Measurements from ENCODE around the gene LMBR1.
"Not testable (repeated sequence)": the region's sequence is repeated elsewhere in the genome, so short reads cannot be mapped to it uniquely, and the experiment has no call there.

The LMBR1 gene

DNA sequence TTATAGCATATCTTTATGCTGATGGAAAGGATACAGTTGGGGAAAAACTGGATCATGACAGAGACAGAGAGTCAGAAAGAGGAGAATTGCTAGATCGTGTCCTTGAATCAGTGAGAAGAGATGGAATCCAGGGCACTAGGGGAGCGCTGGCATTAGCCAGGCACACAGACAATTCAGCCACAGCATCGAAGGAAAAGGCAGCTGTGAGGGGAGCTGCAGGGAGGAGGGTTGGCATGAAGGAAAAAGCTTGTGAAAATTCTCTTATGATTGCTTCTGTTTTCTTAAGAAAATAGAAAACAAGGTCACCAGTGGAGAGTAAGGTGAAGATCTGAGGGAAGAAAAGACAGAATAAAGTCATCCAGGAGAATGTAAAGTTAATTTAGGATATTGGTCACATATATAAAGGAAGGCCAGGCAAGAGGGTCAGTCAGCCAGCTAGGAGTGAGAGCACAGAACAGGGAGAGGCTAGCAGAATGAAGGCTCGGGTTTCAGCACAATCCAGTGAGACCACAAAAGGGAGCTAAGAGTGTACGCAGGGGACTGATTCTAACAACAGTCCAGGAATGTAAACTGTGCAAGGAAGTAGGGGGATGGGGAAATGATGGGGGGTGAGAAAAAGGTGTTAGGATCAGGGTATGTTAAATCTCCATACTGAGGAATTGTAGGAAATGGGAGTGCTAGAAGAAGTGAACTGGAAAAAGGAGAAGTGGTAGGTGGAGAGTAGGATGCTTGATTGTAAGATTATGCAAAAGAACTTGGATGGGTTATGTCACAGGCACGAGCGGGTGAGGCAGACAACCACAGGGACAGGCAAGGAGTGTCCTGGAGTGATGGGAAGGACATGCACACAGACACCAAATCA is 140.4 kb downstream of the LMBR1 start:
- DNase-seq, result no peak

DNA sequence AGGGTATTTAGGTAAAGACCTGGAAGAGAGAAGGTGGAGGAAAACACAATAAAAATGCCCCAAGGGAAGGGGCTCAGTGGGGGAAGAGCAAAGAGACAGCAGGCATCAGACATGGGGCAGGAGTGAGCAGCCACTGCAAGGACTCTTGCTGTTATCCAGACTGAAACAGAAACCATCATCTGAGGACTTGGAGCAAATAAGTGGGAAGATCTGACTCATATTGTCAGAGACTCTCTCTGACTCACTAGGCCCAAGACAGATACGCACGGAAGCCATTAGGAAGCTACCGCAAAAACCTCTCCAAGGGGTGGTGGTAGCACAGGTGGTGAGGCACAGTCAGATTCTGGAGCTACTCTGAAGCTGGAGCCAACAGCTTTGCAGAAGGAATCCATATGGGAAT is 141.7 kb downstream of the LMBR1 start:
- no peak for DNase-seq

DNA sequence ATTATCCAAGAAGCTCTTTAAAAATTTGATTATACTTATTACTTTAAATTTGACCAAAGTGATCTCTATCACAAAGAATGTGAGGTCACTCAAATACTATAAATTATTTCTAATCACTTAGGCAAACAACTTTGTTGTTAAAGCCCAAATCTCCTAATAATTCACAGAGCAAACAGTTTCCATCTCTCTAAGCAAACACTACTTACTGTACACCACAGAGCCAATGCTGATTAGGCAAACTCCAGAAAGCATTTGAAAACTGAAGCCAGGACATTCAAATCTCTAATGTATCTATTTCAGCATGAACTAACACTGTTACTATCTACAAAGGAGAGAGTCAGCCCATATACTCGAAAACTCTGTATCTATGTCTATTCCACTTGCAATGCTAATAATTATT is 145.3 kb downstream of the LMBR1 start:
- no peak for DNase-seq

DNA sequence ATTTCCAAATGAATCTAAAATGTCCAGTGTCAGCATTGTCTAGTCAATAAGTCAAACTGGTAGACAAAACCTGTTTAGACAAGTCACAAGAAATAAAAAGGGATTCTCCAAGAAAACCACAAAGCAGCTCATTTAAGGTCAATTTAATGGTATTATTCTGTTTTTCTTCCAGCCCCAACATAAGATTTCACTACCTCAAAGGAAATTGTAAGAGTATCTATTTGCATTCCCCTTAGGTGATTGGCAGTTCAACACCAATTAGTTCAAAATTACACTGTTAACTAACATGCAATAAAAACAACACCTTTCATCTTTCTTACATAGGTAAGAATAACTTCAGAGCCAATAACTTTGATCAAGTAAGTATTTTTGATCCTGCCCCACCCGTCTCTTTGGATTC is 146.1 kb downstream of the LMBR1 start:
- no peak for DNase-seq

DNA sequence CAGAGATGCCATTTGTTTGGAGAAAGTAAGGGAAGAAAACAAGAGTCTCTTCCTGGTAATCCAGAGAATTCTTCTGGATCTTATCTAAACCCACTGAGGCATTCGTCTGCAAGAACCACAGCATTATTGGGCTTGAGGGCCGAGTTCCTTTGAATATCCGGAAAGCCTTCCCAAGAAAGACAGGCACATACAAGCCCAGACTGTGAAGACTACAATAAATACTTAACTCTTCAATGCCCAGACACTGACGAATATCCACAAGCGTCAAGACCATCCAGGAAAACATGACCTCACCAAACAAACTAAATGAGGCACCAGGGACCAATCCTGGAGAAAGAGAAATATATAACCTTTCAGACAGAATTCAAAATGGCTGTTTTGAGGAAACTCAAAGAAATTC is 153.4 kb downstream of the LMBR1 start:
- no peak for DNase-seq

DNA sequence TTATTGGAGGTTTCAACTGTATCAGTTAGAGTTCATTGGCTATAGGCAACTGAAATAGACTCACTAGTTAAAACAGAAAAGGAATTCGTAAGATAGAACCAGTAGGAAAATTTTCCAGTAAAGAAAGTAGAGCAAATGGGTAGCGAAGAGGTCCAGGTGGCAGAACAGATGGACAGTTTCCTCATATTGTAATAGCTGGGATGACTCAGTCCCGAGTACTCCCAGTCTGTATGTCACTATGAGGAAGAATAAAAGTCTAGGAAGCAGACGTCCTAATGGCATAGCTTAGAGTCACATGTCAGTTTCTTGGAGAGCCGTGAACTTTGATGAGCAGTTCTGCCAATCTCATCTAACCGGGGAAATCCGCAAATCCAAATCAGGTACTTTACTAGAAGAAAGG is 157.1 kb downstream of the LMBR1 start:
- DNase-seq, result no peak

DNA sequence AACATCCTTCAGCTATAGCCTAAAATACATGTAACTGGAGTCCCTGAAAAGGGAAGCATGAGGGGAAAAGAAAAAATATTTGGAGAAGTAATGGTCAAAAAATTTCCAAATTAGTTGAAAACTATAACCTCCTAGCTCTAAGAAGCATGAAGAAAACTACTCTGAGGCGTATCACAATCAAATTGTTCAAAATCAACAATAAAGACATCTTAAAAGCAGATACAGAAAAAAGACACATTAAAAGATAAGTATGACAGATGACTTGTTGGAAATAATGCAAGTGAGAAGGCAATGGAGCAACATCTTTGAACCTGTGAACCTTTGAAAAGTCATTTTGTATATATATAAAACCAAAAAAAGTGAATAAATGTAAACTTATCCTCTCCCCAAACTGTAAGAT is 159.3 kb downstream of the LMBR1 start:
- DNase-seq, result no peak

DNA sequence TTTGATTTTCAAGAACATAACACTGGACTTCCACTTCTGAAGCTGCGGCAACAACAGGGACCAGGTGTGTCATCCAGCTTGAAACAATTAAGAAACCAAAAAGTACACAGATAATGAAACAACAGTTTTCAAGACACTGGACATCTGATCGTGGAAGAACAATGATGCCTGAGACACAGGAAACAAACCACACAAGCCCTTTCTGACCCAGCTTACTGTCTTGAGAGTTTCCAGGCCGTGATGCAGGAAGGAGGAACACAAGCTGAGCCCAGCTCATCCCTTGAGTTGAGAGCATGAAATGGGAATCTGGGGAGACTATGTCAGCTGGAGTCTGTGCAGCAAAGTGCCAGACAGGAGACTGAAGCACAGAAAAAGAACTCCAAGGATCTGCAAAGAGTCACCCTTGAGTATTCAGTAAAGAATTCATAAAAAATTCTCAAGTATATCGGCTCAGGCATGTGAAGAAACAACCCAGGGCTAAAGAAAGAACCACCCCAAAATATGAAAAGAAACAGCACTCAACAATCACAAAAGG is 160.8 kb downstream of the LMBR1 start:
- no peak for DNase-seq

DNA sequence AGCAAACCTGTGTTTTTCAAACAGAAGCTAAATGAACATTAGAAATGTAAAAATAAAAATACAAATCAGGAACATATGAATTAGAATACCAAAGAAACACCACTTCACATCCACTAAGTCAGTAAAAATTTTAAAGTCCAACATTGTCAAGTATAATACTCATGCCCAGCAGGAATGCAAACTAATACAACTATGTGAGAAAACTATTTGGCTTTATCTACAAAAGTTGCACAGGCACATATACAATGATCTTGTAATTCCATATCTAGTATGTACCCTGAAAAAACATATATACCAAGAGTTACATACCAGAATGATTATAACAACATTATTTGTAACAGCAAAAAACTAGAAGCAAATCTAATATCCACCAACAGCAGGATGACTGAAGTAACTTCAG is 161.3 kb downstream of the LMBR1 start:
- DNase-seq, result no peak

DNA sequence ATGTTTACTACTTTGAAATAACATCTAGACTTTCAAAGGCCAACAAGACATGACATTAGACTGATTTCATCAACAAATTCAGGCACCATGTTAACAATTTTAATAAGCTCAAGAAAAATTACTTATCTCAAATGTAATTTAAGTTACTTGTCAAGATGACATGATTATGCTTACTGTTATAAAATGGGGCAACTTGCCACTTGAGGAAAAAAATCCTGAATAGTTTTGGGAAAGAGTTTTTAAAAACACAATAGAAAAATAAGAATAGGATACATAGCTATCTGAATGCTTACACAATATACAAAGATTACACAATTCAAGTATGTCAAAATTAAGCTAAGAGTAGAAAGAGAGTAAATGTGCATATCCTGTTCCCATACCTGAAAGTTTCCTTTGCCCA is 167.0 kb downstream of the LMBR1 start:
- no peak for DNase-seq

DNA sequence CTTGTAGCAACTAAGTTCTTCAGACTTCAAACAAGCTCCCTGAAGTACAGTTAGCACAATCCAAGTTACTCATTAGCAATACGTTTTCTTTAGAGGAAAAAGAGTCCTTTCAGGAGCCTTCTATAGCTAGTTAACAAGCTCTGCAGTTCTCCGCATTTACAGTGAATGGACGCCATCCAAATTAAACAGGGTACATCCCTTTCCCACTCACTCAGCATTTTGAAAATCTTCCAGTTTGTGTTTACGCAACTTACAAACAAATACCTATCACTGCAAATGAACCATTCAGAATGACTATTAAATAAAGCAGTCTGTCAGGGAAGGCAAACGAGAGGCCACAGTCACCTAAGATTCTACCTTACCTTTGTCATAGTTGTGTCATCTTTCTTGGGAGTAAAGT is 167.9 kb downstream of the LMBR1 start:
- DNase-seq, result no peak

DNA sequence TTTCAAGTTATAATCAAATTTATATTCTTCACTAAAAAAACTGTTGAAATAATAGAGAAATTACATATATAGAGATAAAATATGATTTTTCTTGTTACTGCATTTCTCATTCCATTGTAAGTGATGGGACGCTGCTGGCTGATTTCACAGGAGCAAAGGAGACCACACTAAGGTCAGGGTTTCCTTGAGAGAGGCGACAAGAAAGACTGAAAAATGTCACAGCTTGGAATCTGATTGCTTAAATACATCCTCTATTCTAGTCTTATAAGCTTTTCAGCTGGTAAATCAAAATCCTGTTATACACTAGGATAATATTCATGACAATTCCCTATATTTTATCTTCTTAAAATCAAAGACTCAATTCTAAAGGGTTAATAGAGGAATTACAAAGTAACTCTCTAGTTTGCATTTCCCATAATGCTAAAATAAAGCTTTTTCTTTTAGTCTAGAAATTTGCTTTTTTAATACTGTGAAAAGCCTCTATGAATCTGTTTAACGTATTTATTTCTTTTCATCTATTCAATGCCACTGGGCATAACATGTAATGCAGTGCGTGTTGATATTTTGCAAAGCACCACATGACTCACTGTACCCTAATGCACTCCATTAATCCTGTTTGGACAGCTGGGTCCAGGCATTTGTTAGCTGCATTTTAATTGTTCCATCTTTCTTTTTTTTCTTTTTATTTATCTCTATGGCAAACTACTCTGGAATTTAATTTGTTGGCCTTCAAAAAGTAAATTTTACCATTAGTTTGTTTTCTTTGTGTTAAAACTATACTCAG is 170.7 kb downstream of the LMBR1 start:
- DNase-seq, result peak; percentile 15

DNA sequence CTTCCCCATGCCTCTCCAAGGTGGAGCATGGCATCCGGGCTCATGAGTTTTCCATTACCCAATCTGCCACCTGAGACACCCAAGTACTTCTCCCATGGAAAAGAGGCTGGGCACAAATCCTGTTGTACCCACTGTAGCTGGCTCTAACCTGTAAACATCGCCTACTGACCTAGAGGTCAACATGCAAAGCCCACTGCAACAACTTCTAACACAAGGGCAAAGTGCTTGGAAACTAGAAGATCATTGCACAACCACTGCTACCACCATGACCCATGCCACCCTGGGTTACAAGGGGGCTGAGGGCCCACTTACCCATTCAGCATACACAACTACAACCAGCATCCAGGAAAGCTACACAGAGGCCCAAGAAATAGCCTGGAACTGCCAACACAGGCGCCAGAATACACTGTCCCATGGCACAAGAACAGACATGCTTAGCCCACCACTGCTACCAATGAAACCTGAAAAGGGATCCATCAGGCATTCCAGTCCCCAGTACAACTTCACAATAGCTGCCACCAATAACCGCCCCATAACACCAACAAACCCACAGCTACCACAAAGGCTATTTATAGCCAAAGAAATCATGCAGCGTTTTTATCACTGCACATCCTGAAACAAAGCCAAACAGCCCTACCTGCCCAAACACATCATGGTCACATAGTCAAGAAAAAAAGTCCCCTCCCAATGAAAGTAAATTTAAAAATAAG is 189.1 kb downstream of the LMBR1 start:
- DNase-seq, result no peak

DNA sequence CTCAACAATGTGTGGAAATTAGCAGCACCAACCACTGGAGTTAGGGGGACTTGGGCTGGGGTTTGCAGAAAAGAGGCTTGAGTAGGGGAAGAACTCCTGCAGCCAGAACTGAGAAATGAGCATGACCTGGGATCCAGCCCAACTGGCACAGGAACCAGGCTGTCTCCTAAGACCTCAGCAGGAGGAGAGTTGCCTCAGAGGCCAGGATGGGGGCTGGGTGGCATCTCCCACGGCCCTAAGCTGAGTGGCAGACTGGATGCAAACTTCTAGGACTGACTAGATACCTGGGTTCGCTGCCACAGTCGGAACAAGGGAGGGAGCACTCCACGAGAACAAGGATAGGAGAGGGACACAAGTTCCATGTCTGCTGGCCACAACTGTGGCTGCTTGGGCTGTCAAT is 189.8 kb downstream of the LMBR1 start:
- DNase-seq, result no peak

DNA sequence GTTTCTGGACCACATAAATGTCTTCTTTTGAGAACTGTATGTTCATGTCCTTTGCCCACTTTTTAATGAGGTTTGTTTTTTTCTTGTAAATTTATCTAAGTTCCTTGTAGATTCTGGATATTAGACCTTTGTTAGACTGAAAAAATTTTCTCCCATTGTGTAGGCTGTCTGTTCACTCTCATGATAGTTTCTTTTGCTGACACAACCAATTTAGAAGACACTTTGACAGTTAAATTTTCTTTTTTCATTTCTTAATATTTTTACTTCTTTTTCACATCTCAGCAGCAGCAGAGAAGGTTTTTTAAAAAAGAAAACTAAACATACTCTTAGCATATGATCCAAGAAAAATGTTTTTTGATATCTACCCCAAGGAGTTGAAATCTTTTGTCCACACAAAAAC is 190.6 kb downstream of the LMBR1 start:
- no peak for DNase-seq

DNA sequence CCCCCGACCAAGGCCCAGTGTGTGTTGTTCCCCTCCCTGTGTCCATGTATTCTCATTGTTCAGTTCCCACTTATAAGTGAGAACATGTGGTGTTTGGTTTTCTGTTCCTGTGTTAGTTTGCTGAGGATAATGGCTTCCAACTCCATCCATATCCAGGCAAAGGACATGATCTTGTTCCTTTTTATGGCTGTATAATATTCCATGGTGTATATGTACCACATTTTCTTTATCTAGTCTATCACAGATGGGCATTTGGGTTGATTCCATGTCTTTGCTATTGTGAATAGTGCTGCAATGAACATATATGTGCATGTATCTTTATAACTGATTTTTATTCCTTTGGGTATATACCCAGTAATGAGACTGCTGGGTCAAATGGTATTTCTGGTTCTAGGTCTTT is 191.2 kb downstream of the LMBR1 start:
- DNase-seq, result not testable (repeated sequence)

DNA sequence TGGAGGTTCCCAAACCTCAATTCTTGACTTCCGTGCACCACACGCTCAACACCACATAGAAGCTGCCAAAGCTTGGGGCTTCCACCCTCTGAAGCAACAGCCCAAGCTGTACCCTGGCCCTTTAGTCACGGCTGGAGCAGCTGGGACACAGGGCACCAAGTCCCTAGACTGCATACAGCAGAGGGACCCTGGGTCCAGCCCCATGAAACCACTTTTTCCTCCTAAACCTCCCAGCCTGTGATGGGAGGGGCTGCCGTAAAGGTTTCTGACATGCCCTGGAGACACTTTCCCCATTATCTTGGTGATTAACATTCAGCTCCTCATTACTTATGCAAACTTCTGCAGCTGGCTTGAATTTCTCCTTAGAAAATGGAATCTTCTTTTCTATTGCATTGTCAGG is 194.5 kb downstream of the LMBR1 start:
- not testable (repeated sequence) for DNase-seq

DNA sequence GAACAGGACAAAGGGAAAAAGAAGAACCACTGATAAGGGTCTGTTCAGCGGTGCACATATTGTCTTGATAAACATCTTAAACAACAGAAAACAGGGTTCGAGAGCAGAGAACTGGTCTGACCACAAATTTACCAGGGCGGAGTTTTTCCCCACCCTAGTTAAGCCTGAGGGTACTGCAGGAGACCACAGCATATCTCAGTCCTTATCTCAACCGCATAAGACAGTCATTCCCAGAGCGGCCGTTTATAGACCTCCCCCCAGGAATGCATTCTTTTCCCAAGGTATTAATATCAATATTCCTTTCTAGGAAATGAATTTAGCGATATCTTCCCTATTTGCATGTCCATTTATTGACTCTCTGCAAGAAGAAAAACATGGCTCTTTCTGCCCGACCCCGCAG is 195.7 kb downstream of the LMBR1 start:
- not testable (repeated sequence) for DNase-seq

DNA sequence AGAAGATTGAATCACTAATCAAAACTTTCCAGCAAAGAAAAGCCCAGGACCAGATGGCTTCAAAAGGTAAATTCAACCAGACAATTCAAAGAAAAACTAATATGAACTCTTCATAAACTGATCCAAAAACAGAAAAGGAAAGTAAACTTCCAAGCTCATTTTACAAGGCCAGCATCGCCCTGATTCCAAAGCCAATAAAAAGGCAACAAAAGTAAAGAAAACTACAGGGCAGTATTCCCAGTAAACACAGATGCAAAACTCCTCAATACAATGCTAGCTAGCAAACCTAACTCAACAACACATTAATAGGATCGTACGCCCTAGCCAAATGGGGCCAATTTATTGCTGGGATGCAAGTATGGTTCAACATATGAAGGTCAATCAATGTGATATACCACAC is 199.4 kb downstream of the LMBR1 start:
- no peak for DNase-seq

DNA sequence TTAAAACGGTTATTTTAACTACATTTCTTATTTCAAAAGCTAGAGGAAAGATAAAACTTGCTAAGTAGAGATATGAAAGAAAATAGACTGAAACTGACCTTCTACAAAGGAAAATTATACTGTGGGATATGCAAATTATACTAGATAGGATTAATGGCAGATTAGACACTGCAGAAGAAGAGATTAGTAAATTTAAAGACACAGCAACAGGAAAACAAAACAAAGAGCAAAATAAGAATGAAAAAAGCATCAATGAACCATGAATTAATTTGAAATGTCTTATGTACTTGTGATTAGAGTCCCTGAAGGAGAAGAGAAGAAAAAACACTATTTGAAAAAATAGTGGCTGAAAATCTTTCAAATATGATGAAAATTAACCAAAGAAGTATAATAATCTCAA is 200.1 kb downstream of the LMBR1 start:
- no peak for DNase-seq

DNA sequence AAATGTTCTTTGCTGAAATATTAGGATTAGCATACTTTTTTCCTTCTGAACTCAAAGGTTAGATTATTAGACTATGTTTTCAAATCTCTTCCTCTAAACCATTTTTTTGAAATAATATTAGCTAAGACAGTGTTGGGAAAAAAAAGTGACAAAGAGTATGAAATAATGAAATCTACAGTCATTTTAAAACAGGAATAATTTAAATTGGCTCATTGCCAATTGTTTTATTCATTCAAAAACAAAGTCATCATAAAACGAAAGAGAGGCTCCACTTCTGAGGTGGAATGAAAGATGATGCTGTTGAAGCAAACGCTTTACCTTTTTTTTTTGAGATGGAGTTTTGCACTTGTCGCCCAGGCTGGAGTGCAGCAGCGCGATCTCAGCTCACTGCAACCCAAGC is 201.2 kb downstream of the LMBR1 start:
- no peak for DNase-seq

DNA sequence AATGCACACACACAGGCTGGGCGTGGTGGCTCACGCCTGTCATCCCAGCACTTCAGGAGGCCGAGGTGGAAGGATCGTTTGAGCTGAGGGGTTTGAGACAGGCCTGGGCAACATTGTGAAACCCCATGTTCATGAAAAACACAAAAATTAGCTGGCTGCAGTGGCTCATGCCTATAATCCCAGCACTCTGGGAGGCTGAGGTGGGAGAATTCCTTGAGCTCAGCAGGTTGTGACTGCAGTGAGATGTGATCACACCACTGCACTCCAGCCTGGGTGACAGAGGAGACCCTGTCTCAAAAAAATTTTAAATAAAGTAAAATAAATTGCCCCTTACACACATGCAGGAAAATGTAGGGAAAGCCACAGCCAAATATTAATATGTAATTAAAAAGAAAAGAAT is 208.3 kb downstream of the LMBR1 start:
- no peak for DNase-seq

DNA sequence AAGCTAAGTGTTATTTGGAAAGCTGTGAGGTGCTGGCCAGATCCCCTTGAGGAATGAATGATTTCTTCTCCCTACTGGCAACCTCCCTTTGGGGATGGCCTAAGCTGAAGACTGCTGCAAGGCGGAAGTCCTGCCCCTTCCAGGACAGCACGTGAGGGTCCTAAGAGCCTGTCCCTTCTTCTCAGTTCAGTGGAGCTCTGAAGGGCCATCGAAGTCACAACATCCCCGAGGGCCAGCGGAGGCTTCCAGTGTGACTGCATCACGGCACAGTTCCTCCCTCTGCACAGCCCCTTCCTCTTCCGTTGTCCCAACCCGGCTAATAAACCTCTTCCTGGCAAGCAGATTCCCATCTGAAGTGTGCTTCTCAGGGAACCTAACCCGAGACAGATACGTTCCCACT is 208.7 kb downstream of the LMBR1 start:
- DNase-seq, result no peak

DNA sequence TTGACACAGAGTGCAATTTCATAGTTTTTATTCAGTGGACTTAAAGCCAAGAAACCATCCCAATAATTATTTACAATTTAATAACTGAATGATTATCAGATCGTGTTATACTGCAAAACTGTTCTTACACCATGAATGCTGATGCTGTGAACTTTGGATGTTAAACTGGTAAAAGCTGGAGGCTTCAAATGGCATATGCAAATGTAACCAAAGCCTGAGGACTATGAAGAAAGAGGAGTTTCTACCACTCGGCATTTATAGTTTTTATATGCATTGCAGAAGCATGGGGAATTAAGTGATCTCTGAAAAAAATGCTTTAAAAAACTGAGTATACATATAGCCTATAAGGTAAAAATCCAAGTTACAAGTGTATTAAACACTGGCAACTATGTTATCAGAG is 210.1 kb downstream of the LMBR1 start:
- DNase-seq, result no peak
